CD4-positive, alpha-beta memory T cell (primary cell): Measurements from ENCODE around the gene TBL3. TPM values are rescaled to one million over a fixed set of nuclear protein-coding genes. Genes with fewer than 3 reads are reported as not detected.
"Not testable (repeated sequence)": the region's sequence is repeated elsewhere in the genome, so short reads cannot be mapped to it uniquely, and the experiment has no call there.

Experiments used
- CTCF ChIA-PET: fragments of 350-600 bp; sonication (Branson Sonifier 250); formaldehyde crosslinking; loops from one replicate; lab custom pipeline; 2021; ENCODE audit warnings: inconsistent platforms; ENCODE audit not compliant: partially characterized antibody; lab: Charles Lee
- POLR2A ChIA-PET: fragments of 350-600 bp; sonication (Branson Sonifier 250); formaldehyde crosslinking; loops from one replicate; lab custom pipeline; 2021; ENCODE audit not compliant: partially characterized antibody; lab: Charles Lee
- DNase-seq, 5 donors: peaks; one replicate each; pipeline versions ENCODE4 v3.0.0 to v3.0.0-alpha.2; 2020 to 2022; ENCODE audit warnings: mixed read lengths in 1 of 5
- H3K27ac ChIP-seq: one replicate; pipeline ENCODE4 v1.7.0; 2013; ENCODE audit warnings: low read depth, low read length
- H3K27me3 ChIP-seq: 2 replicates; pipeline ENCODE4 v1.7.0; 2013; ENCODE audit warnings: mild to moderate bottlenecking, low read length, moderate library complexity; ENCODE audit not compliant: insufficient read depth
- H3K36me3 ChIP-seq: 2 replicates; pipeline ENCODE4 v1.7.0; 2013; ENCODE audit warnings: mild to moderate bottlenecking, low read length, moderate library complexity; ENCODE audit not compliant: insufficient read depth
- H3K4me1 ChIP-seq: 2 replicates; pipeline ENCODE4 v1.7.0; 2013; ENCODE audit warnings: mild to moderate bottlenecking, low read length, moderate library complexity; ENCODE audit not compliant: insufficient read depth
- H3K4me3 ChIP-seq, 2 donors: one replicate each; pipeline ENCODE4 v1.7.0; 2013; ENCODE audit warnings: low read length in 2 of 2, mild to moderate bottlenecking in 1 of 2
- H3K9me3 ChIP-seq, 2 donors: one replicate each; pipeline ENCODE4 v1.7.0; 2013; ENCODE audit warnings: low read length in 2 of 2, control low read depth in 1 of 2; ENCODE audit not compliant: control insufficient read depth in 1 of 2
- H3K27ac Mint-ChIP-seq, 7 donors: one replicate each; pipeline ENCODE4 v1.8.0; 2020 to 2021; ENCODE audit warnings: mixed read lengths in 7 of 7, mild to moderate bottlenecking in 6 of 7, inconsistent platforms in 3 of 7, moderate library complexity in 3 of 7
- H3K27me3 Mint-ChIP-seq, 2 donors: one replicate each; pipeline ENCODE4 v1.8.0; 2020 to 2021; ENCODE audit warnings: mixed read lengths in 2 of 2
- H3K36me3 Mint-ChIP-seq, 2 donors: one replicate each; pipeline ENCODE4 v1.8.0; 2020 to 2021; ENCODE audit warnings: mixed read lengths in 2 of 2, inconsistent platforms in 1 of 2, mild to moderate bottlenecking in 1 of 2
- H3K4me1 Mint-ChIP-seq, 4 donors: one replicate each; pipeline ENCODE4 v1.8.0; 2020 to 2021; ENCODE audit warnings: mixed read lengths in 4 of 4, mild to moderate bottlenecking in 1 of 4
- H3K4me3 Mint-ChIP-seq, 8 donors: one replicate each; pipeline ENCODE4 v1.8.0; 2020 to 2021; ENCODE audit warnings: mixed read lengths in 8 of 8, mild to moderate bottlenecking in 7 of 8, moderate library complexity in 6 of 8, inconsistent platforms in 3 of 8
- H3K9me3 Mint-ChIP-seq, 8 donors: one replicate each; pipeline ENCODE4 v1.8.0; 2020 to 2021; ENCODE audit warnings: mixed read lengths in 8 of 8, mild to moderate bottlenecking in 5 of 8, inconsistent platforms in 3 of 8, moderate library complexity in 1 of 8
- intact Hi-C: fragments of 100-400 bp; cut with micrococcal nuclease; formaldehyde crosslinking; loops from one replicate; pipeline ENCODE4 v1.15.1; 2023
- polyA plus RNA-seq, 2 donors: library from polyadenylated mRNA; unstranded; fragments of 300-500 nt; fragmentation: Illumina TruSeq; gene quantifications; one replicate each; pipeline ENCODE4 v1.2.3, GENCODE V29; 2021
- total RNA-seq, 2 experiments: library from RNA; stranded (reverse); gene quantifications; one replicate each; pipeline ENCODE4 v1.2.3, GENCODE V29; 2021

TBL3 gene
- total and polyA plus RNA-seq, 4 experiments from 2014 or later = 33.2 to 47.6 (median 39.5) TPM

- peaks cover 0 to 4% (median 0%) of the 10 kb centered on the region in 8 donors for H3K9me3 Mint-ChIP-seq
- peak within 1 kb of the TSS; percentile 86 to 99 (median 95) for H3K27ac Mint-ChIP-seq
- H3K36me3 ChIP-seq = peaks cover 18% of the 10 kb centered on the region
- H3K27me3 ChIP-seq = no peaks in the 10 kb centered on the region
- peaks cover 26 to 53% (median 40%) of the 10 kb centered on the region in 4 donors for H3K4me1 Mint-ChIP-seq
- H3K4me3 Mint-ChIP-seq = peak within 1 kb of the TSS; percentile 88 to 94 (median 92)
- CTCF ChIA-PET = interaction anchor here (2.6 to 3.3 kb wide), 2 partner anchors 12 to 181 kb away, joined by 10 to 18 read pairs; partner anchors contain the start of gene TBL3
- intact Hi-C loops = loop anchor here (1.0 to 2.0 kb wide), 6 partner anchors 12 to 194 kb away; partner anchors contain the start of genes GFER and MSRB1
- peak within 1 kb of the TSS; percentile 69 to 89 for H3K4me3 ChIP-seq
- POLR2A ChIA-PET = interaction anchor here (1.0 to 9.4 kb wide), 8 partner anchors 11 to 555 kb away, joined by 3 to 99 read pairs (median 14); partner anchors contain the start of genes GFER, MSRB1, NOXO1 and SYNGR3
- no peaks in the 10 kb centered on the region for H3K27me3 Mint-ChIP-seq
- peak within 1 kb of the TSS; percentile 78 for H3K27ac ChIP-seq
- peaks cover 47% of the 10 kb centered on the region for H3K4me1 ChIP-seq
- H3K9me3 ChIP-seq = no peaks in the 10 kb centered on the region
- peak; percentile 84 to 90 (median 87) for DNase-seq
- H3K36me3 Mint-ChIP-seq = peaks cover 21 to 38% of the 10 kb centered on the region in 2 donors
Observed at GRCh38 chr16:1959269-1960039, 12.4 kb upstream of the TBL3 start, which contains the start of gene NDUFB10. NDUFB10 (plus strand) TSS chr16:1959538; CDS start chr16:1959625, 87 bp downstream.

DNA sequence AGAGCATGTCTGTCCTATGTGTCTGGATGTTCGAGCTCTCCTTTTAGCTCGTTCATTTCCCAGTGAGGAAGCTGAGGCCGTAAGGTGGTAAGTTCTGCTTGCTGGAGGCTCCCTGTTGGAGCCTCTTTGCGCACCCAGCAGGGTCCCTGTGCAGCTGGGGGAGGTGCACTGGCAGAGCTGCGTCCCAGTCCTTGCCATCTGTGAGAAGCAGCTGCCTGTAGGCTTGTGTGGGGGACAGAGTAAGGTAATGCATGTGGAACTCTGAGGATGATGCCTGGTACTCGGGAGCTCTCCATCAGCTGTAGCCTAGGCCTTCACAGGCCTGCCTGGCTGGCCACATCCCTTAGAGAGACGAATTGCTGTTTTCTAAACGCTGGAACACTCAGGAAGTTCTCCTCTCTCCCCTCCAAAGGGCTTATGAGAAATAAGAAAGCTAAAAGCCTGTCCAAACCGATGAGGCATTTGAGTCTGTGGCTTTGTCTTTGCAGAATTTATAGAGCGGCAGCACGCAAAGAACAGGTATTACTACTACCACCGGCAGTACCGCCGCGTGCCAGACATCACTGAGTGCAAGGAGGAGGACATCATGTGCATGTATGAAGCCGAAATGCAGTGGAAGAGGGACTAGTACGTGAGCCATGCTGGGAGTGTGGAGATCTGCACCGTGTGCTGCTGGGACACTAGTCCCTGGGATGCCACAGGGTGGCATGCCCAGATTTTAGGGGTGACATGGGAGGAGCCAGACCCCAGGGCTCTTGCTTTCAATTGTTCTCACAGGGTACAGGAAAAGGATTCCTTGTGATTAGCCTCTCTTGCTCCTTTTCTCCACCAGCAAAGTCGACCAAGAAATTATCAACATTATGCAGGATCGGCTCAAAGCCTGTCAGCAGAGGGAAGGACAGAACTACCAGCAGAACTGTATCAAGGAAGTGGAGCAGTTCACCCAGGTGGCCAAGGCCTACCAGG is 10.9 kb upstream of the TBL3 start:
- peak overlapping the region; percentile 86 to 99 (median 95) for H3K27ac Mint-ChIP-seq
- H3K4me1 Mint-ChIP-seq = peaks cover 30 to 66% (median 47%) of the 10 kb centered on the region in 4 donors
- intact Hi-C loops = no loop called here
- ChIA-PET CTCF (interaction anchor here (1.1 to 3.3 kb wide), 4 partner anchors 10 to 179 kb away, joined by 4 to 18 read pairs (median 8); partner anchors contain the start of gene TBL3), POLR2A (interaction anchor here (0.6 to 9.4 kb wide), 19 partner anchors 10 to 625 kb away, joined by 3 to 99 read pairs (median 3); partner anchors contain the start of genes AMDHD2, GFER, MSRB1 and NOXO1)
- peaks cover 21 to 49% of the 10 kb centered on the region in 2 donors for H3K36me3 Mint-ChIP-seq
- peak overlapping the region; percentile 88 to 94 (median 92) for H3K4me3 Mint-ChIP-seq
- H3K9me3 ChIP-seq = no peaks in the 10 kb centered on the region
- DNase-seq = peak in 4 of 5 donors; percentile 35 to 63 (median 40)
- H3K27me3 ChIP-seq = no peaks in the 10 kb centered on the region
- H3K27ac ChIP-seq = peak overlapping the region; percentile 78
- H3K36me3 ChIP-seq = peaks cover 18% of the 10 kb centered on the region
- H3K9me3 Mint-ChIP-seq = peaks cover 0 to 5% (median 0%) of the 10 kb centered on the region in 8 donors
- H3K27me3 Mint-ChIP-seq = no peaks in the 10 kb centered on the region
- peaks cover 57% of the 10 kb centered on the region for H3K4me1 ChIP-seq
- peak overlapping the region; percentile 2 to 89 for H3K4me3 ChIP-seq

GRCh38 chr16:1961651-1962067 is 10.2 kb upstream of the TBL3 start:
- peak in 1 of 5 donors; percentile 37 for DNase-seq
- POLR2A ChIA-PET = interaction anchor here (1.0 to 9.4 kb wide), 10 partner anchors 9 to 244 kb away, joined by 3 to 99 read pairs (median 12); partner anchors contain the start of genes GFER, MSRB1, NOXO1 and SYNGR3
- H3K4me1 Mint-ChIP-seq = peaks cover 30 to 66% (median 47%) of the 10 kb centered on the region in 4 donors

DNA sequence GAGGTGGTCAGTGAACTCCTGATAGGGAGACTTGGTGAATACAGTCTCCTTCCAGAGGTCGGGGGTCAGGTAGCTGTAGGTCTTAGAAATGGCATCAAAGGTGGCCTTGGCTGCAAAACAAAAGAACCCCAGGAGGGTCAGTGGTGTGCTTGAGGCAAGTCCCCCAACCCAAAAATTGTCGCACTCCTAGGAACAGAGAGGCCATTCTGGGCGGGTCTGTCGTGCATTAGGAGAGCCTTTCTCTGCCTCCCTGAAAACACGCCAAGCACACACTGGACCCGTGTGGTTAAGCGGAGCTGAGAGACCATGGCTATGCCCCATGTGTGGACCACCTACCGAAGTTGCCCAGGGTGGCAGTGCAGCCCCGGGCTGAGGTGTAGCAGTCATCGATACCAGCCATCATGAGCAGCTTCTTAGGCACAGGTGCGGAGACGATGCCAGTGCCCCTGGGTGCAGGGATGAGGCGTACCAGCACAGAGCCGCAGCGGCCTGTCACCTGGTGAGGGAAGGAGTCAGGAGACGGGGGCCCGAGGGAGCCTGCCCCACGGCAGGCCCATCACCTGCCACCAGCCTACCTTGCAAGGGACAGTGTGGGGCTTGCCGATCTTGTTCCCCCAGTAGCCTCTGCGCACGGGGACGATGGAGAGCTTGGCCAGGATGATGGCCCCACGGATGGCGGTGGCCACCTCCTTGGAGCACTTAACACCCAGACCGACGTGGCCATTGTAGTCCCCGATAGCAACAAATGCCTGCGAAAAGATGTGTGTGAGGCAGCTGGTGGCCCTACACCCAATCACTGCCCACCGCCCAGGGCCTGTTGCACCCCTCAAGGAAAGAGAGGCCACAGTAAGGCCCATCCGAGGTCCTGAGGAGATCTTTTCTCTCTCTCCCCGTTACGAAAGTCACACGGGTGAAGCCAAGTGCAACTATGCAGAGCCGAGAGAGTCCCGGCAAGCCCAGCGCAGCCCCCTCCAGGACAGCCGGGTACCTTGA is 9.4 kb upstream of the TBL3 start:
- peaks cover 30 to 66% (median 47%) of the 10 kb centered on the region in 4 donors for H3K4me1 Mint-ChIP-seq
- H3K27me3 ChIP-seq, CTCF ChIA-PET, H3K27me3 Mint-ChIP-seq, H3K4me3 ChIP-seq, intact Hi-C loops, H3K9me3 Mint-ChIP-seq, H3K9me3 ChIP-seq: not testable (repeated sequence)
- H3K4me1 ChIP-seq = peaks cover 57% of the 10 kb centered on the region
- peaks cover 21 to 49% of the 10 kb centered on the region in 2 donors for H3K36me3 Mint-ChIP-seq
- peak overlapping the region; percentile 97 for H3K27ac ChIP-seq
- H3K4me3 Mint-ChIP-seq = peak overlapping the region; percentile 91 to 97 (median 93)
- peak overlapping the region; percentile 83 to 99 (median 92) for H3K27ac Mint-ChIP-seq
- peaks cover 18% of the 10 kb centered on the region for H3K36me3 ChIP-seq
- POLR2A ChIA-PET = interaction anchor here (1.2 to 9.4 kb wide), 7 partner anchors 8 to 192 kb away, joined by 3 to 99 read pairs (median 20); partner anchors contain the start of genes GFER, MSRB1, NOXO1 and SYNGR3
- DNase-seq = peak in 1 of 5 donors; percentile 34

More at GRCh38 chr16:1961651-1962067, 10.2 kb upstream of the TBL3 start:
- no peak overlapping the region for H3K27ac ChIP-seq
- no peaks in the 10 kb centered on the region for H3K27me3 ChIP-seq
- Mint-ChIP-seq H3K27me3 (no peaks in the 10 kb centered on the region), H3K27ac (peak overlapping the region in 6 of 7 donors; percentile 22 to 99 (median 66)), H3K36me3 (peaks cover 21 to 49% of the 10 kb centered on the region in 2 donors), H3K9me3 (peaks cover 0 to 5% (median 0%) of the 10 kb centered on the region in 8 donors), H3K4me3 (peak overlapping the region in 7 of 8 donors; percentile 3 to 94 (median 52))
- H3K36me3 ChIP-seq = peaks cover 18% of the 10 kb centered on the region
- H3K4me1 ChIP-seq = peaks cover 57% of the 10 kb centered on the region
- no peaks in the 10 kb centered on the region for H3K9me3 ChIP-seq
- H3K4me3 ChIP-seq = no peak overlapping the region
- CTCF ChIA-PET = interaction anchor here (1.3 to 3.3 kb wide), 2 partner anchors 9 to 32 kb away, joined by 6 to 18 read pairs; partner anchors contain the start of gene TBL3
- intact Hi-C loops = no loop called here

GRCh38 chr16:1963806-1964505 is 7.9 kb upstream of the TBL3 start:
- Histone ChIP-seq H3K27ac (peak overlapping the region; percentile 97), H3K27me3 (no peaks in the 10 kb centered on the region), H3K36me3 (peaks cover 18% of the 10 kb centered on the region), H3K9me3 (no peaks in the 10 kb centered on the region), H3K4me3 (peak overlapping the region; percentile 73 to 86), H3K4me1 (peaks cover 53% of the 10 kb centered on the region)
- Mint-ChIP-seq H3K27ac (peak overlapping the region; percentile 90 to 99 (median 93)), H3K4me3 (peak overlapping the region; percentile 91 to 97 (median 93)), H3K4me1 (peaks cover 30 to 65% (median 45%) of the 10 kb centered on the region in 4 donors), H3K36me3 (peaks cover 21 to 49% of the 10 kb centered on the region in 2 donors), H3K27me3 (no peaks in the 10 kb centered on the region), H3K9me3 (peaks cover 0 to 5% (median 0%) of the 10 kb centered on the region in 8 donors)
- DNase-seq = peak; percentile 44 to 64 (median 54)
- CTCF ChIA-PET = interaction anchor here (0.6 to 1.4 kb wide), 6 partner anchors 8 to 191 kb away, joined by 3 to 5 read pairs (median 4); partner anchors contain the start of genes MSRB1 and TRAF7
- POLR2A ChIA-PET = interaction anchor here (0.6 to 9.4 kb wide), 40 partner anchors 8 to 1328 kb away, joined by 3 to 99 read pairs (median 6); partner anchors contain the start of genes AMDHD2, ECI1, FAHD1 and GFER
- intact Hi-C loops = loop anchor here (1.0 to 2.0 kb wide), 3 partner anchors 8 to 191 kb away; partner anchors contain the start of genes TBL3 and TRAF7
